IPS-NIHi11 (cell line): ENCODE measurements around the gene IGFBP2.

Experiments
- DNase-seq: peaks from one replicate; pipeline ENCODE4 v3.0.0; 2012; ENCODE audit warnings: mixed read lengths, low spot score

IGFBP2 gene

DNA sequence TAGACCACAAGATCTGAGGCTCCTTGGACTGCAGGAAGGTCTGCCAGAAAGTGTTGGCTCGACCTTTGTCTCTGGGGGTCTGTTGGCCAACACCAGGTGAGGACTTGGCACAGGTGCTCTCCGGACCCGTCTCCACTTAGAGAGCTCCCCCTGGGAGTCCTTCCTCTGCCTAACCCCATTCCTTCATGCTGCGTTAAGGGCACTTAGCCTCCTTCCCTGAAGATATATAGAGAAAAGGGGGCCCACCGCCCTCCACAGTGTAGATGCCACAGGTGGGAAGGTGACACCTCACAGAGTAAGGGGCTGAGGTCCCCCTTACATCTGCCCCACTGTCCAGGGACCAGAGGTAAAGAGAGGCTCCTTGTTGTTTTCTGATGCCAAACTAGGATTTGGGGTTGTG is 53.9 kb downstream of the IGFBP2 start:
- DNase-seq = no peak

DNA sequence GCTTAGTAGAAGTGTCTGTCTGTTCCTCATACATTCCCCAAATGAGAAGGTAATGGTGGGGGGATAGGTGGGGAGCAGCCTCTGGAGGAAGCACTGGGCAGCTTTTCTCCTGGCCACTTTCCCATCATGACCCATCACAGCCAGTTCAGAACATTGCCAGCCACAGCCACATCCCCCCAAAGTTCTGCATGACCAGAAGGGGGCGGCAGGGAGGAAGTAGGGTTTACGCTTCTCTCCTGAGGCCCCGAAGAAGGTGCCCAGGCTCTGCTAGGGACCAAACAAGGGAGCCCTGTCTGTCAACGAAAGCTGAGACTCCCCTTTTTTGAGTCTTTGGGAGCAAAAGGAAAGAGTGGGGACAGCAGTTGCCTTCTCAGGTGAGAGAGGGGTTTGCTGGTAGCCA is 54.4 kb downstream of the IGFBP2 start:
- peak; percentile 65 for DNase-seq

DNA sequence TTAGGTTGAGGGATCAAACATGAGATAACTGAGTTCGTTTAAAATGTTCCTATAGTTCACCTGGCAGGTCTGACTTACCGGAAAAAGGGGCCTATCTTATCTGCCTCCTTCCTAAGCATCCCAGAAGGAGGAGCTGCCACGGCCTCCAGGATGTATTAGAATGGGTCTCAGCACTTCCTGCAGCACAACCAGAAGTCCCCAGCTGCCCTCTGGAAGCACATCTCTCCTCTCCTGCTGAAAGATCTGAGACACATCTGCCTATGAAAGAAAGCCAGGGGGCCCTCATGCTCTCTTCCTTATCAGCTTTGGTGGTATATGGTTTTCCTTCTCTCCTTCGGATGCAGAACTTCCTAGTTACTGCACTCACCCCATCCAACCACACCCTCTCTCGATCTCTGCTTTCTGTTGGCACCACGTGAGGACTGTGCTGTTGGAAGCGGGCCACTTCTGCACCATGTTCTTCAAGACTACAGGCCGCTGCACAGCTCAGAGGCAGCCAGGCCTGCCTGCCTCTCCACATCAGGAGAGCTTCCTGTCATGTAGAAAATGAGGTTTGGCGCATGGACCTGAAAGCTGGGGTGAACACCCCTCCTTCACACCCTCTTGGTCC is 55.6 kb downstream of the IGFBP2 start:
- no peak for DNase-seq

DNA sequence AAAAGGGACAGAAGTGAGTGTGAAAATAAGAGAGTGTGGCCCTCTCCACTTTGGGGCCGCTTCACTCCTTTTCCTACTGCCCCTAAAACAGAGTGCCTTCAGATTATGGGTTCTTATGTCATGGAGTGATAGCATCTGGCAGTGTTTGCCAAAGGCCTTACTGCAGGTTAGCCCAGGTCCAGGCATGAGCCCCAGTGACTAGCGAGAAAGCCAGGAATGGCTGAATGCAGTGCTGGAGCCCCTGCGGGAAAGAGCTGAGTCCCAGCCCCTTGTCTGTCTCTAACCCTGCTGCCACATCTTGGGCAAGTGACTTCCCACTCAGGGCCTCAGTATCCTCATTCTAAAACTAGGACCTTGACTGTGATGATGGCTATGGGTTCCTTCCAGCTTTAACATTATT is 56.2 kb downstream of the IGFBP2 start:
- no peak for DNase-seq

DNA sequence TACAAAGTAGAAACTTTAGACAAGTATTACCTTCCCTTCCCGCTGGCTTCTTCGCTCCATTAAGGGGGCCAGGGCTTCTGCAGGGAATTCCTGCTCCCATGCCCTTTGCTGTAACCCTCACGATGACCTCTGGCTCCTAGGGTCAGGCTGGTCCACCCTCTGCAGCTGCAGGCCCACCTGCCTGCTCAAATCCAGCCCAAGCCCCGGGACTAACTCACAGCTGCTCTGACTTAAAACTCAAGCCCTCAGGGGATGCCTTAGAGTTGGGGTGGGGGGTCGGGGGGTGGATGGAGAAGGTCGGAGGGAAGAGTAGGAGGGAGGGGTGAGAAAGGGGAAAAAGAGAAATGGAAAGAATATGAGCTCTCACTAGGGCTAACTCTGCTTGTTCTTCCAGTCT is 57.2 kb downstream of the IGFBP2 start:
- DNase-seq = no peak

DNA sequence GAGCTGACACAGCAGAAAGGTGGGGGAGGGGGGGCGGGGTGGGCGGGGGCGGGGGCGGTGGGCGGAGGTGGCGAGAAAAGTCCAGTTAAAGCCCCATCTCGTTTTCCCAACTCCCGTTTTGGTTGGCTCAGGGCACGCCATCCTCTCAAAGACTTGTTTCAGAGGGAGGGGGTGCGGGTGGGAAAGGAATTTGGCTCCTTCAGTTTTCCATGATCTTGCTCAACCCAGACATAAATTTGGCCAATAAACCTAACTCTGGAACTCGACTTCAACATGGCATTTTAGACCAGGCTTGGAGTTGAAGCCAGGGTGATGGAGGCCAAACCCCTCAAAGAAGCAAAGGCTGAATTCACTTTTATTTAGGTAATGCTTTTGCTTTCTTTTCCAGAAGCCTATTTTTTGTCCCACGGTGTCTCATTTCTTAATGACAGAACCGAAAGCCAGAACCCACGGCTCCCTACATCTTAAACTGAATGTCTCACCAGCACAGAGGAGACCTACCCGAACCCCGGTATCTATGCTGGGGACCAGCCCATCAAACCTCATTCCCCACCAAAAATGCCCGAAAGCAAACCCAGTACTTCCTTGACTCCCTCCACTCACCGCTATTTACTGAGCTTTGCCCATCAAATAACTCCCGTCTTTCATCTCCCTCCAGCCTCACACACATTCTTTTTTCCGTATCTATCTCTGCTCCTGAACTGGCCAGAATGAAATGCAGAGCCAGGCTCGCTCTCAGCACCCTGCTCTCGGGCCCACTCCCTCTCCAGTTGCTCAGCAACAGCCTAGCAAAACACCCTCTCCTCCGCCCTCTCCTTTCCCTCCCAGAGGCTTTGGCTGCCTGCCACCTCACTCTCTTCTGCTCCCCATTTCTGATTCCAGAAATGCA is 57.9 kb downstream of the IGFBP2 start:
- peak; percentile 69 for DNase-seq

DNA sequence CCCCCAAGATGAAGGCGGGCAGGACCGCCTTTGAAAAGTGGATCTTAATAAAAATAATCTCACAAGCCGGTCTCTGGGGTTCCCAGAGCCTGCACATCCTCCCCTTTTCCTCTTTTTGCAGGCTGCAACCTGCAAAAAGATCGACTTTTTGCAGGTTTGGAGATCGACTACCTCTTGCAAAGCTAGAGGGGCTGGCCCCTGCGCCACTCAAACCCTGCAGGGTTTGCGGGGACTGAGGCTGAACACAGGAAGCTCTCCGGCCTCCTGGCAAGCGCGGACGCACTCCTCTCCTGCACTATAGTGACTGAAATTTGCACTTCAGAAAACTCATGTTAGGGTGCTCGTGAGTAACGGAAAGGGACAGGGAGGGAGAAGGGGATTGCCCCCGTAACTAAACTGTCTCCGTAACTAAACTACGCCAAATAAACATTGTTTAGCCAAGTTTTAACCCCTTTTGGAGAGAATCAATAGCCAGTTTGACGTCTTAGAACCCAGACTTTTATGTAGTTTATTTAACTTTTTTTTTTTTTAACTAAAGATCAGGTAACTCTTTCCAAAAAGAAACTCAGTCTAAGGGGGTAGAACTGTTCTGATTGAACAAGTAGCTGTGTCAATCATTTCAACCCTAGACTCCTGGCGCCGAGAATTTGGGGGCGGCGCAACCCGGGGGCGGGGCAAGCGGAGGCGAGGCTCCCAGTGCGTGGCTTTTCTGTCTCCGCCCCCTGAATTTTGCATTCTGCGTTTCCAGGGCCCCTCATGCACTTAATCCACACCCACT is 59.6 kb downstream of the IGFBP2 start:
- peak; percentile 64 for DNase-seq

DNA sequence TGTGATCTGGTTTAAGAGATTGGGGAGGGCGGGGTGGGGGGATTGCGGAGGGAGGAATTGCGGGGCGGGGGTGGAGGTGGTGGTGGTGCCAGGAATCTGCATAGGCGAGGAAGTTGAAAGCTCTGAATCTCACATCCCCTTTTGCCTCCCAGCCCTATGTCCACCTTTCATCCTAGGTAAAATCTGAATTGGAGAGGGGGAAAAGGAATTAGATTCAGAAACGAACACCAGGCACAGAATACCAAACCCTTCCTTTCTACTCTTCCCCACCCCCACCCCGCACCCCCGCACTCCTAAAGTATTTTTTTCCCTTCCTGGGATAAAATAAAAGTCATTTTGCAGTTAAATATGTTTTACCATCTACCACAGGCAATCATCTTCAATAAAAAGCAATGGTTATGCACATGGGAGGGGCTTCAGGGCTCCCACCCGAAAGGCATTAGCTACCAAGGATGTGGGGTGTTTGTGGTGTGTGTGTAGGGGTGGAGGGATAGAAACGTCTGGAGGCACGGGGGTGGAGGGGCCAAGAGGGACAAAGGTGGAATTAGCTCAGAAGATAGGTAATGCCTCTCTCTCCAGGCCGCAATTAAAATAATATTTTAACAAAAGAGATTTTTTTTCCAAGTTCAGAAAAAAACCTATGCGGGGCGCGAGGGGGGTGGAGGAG is 60.3 kb downstream of the IGFBP2 start:
- no peak for DNase-seq

DNA sequence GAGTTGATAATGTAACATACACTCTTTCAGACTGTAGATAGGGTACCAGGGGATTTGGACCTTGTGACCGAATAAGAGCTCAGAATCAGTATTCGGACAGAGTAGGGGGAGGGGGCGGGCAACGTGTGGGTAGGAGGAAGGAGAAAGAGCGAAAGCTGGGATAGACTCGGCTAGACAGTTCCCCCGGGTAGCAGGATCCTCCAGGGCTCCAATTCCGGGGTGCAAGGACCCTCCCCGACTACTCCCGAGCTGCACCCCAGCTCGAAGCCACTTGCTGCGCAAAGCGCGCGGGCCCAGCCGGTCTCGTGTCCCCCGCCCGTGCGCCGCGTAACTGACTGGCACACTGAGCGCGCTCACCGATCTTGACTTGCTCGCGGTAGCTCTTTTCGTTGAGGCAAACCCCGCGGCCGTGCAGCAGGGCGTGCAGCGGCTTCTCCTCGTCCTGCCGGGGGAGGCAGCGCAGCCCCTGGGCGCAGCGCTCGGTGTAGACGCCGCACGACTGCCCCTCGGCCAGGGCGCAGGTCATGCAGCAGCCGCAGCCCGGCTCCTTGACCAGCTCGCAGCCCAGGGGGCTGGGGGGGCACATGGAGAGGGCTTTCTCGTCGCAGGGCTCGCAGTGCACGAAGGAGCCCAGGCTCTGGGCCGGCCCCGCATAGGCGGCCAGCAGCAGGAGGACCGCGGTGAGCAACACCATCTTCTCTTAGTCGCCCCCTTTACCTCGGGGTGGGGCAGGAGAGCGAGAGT is 61.0 kb downstream of the IGFBP2 start:
- no peak for DNase-seq

DNA sequence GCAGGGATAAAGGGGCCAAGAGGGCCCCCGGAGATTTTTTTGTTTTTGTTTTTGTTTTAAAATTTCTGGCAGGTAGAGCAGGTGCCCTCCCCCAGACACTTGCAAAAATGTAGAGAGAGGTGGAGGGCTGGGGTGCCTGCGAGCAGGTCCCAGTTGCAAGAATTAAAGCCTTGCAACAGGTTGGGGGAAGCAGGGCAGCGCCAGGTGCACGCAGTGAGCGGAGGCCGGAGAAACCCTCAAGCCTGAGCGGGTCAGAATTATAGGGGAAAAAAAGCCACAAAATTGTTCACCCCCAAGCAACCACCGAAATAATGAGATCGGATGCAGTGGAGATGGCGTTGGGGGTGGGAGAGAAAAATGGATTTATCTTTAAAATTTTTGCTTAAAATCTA is 61.6 kb downstream of the IGFBP2 start:
- no peak for DNase-seq

DNA sequence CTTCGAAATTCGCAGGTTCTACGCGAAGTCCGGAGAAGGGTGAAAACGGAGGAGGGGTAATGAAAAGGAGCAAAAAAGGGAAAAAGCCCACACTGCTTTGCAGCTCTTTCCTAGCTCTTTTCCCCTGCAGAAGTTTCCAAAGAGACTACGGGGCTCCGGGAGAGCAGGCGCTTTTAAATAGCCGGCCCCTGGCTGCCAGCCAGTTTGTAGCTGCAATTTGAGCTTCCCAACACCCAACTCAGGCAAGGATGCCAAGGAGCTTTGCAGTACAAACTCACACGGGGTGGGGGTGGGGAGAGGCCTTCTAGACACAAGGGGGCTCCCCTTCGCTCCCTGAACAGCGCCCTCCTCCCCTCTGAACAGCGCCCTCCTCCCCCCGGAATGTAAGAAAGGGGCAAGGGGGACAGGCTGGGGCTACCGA is 62.2 kb downstream of the IGFBP2 start, which contains the start of gene IGFBP5:
TSS of gene IGFBP5 (minus strand) at position 149 of the 421 bp plus-strand sequence. CDS start 774 bp downstream, outside the sequence.
- peak; percentile 54 for DNase-seq

DNA sequence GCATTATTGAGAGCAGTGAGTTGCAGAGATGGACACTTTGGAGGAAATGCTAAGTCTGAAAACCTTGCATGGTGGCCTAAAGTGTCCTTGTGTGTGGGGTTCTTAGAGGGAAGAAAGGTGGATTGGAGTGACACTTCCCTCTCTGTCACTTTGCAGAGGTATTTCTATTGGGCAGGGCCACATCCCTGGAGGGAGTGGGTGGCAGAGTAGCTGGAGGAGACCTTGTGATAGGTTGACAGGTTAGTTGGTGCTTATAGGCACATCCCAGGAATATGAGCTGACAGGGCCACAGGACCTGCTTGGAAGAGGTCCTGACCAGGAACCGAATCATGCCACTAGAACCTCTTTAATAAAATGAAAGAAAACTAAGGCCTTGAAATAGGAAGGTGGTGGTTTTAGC is 63.1 kb downstream of the IGFBP2 start:
- no peak for DNase-seq

DNA sequence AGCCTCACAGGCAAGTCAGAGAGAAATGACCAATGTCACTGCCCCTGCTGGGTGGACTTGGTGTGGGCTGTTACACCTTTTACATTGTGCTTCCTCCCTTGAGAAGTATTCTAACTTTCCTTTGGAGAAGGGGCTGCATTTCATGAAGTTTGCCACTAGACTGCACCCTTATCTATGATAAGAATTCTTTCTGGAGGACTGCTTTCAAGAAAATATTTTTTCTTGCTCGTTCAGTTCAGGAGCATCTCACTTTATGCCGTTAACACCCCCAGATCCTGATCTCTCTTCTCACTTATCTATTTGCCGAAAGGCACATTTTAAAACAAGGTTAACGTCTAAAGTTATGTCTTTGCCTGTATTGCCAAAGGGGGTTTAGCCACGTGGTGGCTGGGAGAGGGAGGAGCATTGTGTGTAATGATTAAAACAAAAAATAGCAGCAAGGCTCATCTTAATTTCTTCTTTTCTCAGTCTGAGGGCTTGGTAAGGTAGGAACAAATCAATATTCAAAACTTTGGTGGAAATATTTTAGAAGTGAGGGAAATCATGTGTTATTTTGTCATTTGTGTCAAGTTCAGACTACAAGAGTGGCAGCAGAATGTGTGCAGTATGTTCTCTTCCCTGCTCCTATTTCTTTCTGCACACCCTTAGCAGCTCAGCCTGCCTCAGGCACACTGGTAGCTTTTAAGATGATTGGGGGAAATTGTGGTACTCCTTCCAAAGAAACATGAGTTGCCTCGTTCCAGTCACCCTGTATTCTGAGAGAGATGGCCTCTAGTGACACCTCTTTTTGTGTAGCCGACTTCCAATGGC is 63.7 kb downstream of the IGFBP2 start:
- no peak for DNase-seq

DNA sequence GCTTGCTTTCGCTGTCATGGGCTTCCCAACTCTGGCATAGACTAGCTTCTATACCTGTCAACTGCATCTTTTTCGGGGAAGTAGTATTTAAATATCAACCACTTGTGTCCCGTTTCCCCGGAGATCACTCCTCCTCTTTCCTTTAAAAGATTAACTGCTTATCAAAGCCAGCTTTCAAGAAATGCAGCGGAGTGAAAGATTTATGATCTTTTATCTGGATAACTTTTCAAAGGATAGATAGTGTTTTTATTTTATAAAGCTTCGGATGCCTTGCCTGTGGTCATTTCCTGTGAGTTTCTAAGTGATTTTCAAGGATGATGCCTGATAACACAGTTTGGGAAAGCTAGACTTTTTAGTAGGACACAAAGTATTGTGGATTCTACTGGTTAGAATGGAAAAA is 65.1 kb downstream of the IGFBP2 start:
- DNase-seq = no peak

DNA sequence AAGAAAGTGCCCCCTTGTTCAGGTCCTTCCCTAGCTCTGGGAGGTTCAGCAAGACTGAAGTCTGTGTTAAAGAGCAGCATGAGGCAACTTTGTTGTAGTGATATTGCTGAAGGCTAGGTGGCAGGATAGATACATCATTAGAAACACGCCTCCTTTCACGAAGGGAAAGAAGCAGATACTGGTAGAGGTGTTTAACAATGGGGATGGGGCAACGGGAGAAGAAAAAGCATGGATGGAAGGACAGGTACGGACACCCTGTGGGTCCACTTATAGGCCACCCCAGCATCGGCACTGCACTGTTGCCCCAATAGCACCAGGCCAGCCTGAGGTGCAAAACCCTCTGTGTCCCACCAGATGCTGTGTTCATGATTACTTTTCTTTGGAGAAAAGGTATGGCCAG is 65.7 kb downstream of the IGFBP2 start:
- peak; percentile 70 for DNase-seq

DNA sequence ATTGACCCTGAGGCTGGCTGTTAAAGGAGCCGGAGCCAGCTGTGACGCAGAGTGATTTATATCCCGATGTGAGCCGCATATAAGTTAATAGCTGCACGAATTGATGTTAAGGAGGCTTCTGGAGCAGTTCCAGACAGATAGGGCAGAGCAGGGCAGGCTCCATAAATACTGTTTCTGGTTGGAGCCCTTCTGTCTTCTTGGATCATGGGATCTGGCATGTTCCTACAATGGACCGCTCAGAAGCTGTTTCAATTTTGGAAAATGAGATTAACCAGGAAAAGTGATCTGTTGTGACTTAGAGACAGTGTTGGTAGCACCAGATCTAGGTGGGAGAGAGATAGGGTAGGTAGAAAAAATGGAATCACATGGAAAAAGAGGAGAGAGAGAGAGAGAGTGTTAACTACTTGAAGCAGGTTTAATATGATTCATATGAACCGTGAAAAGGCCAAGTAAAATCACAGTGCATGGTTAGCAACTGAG is 66.9 kb downstream of the IGFBP2 start:
- no peak for DNase-seq

DNA sequence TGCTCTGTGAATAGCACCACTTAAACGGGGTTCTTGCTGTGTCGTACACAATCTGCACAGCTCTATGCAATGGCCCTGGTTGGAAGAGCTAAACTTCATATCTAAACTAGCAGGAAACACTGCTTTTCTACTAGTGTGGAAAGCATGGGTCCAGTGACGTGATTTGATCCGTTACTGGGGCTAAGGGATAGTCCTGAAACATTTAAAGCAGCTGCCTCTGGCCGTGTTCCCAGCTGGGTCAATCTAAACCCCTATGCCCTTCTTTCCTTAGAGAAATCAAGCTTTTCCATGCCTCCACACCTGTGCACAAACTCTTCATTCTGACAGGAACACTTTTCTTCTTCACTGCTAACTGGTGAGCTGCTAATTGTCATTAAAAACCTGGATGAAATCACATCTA is 67.6 kb downstream of the IGFBP2 start:
- no peak for DNase-seq

DNA sequence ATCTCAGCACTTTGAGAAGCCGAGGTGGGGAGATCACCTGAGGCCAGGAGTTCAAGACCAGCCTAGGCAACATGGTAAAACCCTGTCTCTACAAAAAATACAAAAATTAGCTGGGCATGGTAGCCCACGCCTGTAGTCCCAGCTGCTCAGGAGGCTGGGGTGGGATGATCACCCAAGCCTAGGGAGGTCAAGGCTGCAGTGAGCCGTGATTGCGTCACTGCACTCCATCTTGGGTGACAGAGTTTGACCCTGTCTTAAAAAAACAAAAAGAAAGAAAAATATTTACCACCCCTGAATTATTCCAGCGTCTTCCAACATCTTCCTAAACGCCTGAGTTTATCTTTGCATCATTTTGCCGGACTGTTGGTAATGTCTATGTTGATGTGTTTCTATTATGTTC is 68.3 kb downstream of the IGFBP2 start:
- no peak for DNase-seq

DNA sequence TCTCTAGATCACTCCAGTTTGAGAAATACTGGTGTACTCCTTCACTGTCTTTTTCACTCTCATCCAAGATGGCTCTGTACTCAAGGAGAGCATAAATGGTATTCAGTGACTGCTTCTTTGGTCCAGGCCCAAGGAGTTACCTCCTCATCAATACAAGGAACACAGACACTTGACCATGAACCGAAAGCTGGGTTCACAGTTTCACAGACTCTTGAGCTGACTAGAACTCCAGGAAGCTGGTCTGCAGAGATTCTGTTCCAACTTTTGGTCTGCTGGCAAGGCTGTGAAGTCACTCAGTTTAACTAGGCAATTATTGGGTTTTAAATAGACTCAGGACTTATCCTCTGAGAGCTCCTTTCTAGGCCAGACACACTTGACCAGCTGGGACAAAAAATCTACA is 69.5 kb downstream of the IGFBP2 start:
- DNase-seq = no peak

DNA sequence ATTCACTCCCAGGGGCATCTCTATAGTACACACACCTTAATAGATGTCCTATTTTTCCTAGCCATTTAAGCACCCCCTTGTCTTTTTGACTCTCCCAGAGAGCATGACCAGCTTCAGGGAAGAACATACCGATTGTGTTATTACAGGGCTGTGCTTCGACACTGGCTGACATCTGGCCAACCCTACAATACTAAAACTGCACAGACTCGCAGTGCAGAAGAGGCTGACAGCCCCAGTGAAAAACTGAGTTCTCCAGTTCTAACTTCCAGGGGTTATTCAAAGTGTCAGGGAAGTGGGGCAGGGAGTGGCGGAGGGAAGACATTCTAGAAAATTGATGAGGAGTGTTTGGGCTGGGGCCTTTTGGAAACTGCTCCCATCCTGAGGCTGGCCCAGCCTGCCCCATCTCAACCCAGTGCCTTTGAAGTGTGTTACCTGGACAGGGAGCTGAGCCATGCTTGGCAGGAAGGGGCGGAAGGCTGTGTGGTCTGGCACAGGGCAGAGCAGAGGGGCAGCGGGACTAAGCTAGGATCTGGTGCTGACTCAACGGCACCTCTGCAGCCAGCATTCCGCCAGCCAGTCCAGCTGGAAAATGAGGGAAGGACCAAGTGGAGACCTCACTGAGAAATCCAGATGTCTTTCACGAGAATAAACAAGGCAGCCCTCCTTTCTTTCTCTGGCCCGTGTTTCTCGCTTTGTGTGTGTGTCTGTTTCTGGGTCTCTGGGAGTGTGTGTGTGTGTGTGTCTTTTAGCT is 77.5 kb downstream of the IGFBP2 start:
- no peak for DNase-seq
